Posterior vena cava (tissue), 2 donors: Measurements from ENCODE around the gene PNPLA1. TPM values are rescaled to one million over a fixed set of nuclear protein-coding genes. Genes with fewer than 3 reads are reported as not detected.
A peak's percentile ranks its signal among the peaks of the same experiment; 100 is the strongest.

Experiments used
- DNase-seq: peaks from one replicate; pipeline ENCODE4 v3.0.0-alpha.2; 2020; ENCODE audit warnings: low spot score
- intact Hi-C, 2 donors: fragments of 100-400 bp; cut with DNase I; formaldehyde crosslinking; loops; one replicate each; pipeline versions ENCODE4 v1.14.1 to v1.14.2; 2022 to 2023
- total RNA-seq, 2 donors: library from RNA; stranded (reverse); fragmentation: NEBNext Ultra II Directional; extraction: Animal tissue kit (Norgen Biotek cat#: 25700); gene quantifications; one replicate each; pipeline ENCODE4 v1.2.1, GENCODE V29; 2021
- donor health status: DM: yes; HTN: yes; CAD: no.
- donor health status: DM: yes; HTN: yes; CAD: no.

Gene PNPLA1
- total RNA-seq, 2 donors from 2014 or later, result 0.14 to 0.19 TPM

DNA sequence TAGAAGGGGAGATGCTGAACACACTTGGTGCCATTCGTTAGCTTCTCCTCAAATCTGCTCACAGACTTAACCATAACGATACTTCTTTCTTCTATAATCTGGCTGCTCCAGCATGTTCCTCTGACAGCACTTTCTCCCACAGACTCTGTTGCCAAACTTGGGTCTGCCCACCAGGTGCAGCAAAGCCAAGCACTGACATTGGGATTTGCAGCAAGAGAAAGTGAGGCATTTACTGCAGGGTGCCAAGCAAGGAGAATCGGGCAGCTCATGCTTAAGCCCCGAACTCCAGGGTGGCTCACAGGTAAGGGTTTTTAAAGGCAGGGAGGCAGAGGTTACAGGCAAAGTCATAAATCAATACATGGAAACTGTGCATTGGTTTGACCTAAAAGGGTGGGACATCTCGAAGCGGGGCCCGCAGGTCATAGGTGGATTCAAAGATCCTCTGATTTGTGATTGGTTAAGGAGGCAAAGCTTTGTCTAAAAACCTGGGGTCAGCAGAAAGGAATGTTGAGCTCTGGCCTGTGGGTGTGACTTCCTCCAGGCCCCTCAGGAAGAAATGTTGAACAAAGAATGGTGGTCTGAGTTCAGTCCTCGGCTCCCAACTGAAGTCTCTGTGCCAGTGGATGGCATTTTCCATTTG is 25.1 kb upstream of the PNPLA1 start:
- intact Hi-C loops, result no loop called here
- DNase-seq, result peak; percentile 67

DNA sequence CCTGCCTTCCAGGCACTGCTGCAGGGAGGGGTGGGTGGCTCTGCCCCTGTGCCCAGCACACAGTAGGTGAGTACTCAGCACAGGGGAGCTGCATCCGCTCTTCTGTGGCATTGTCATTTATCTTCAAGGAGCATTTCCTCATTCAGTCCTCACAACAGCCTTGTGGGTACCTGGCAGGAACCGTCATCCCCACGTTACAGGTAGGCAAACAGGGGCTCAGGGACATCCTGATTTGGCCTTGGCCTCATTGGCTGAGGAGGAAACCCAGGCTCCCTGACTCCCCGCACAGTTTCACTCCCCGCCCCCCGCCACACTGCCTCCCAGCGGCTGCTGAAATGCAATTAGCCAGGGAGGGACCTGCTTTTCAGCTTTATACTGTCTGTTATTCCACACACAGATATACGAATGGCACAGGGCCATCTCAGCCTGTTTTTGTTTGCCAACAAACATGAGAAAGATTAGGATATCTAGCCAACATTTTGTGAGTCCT is 24.2 kb upstream of the PNPLA1 start:
- DNase-seq, result peak; percentile 66
- intact Hi-C loops, result no loop called here

- peak; percentile 72 for DNase-seq
- intact Hi-C loops, result no loop called here
These were observed 23.2 kb upstream of the PNPLA1 start for GRCh38 chr6:36246506-36247268.

DNA sequence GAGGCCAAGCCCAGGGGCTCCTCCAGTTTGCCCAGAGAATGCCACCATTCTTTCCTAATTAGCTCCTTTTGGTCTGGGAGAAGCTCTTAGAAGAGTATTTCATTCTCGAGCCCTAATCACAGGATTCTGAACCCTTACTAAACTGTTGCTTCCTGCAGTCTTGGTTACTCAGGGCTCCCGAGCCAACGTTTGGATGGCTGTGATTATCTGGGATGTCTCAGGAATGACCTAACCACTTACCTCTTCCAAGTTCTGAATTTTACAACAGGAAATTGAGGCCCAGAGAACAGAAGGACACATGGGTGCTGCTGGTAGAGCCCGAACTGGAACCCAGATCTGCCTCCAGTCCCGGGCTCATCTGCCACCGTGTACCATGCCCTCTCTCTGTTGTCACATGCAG is 22.2 kb upstream of the PNPLA1 start:
- peak; percentile 70 for DNase-seq
- intact Hi-C loops, result no loop called here

GRCh38 chr6:36248980-36249379 is 20.9 kb upstream of the PNPLA1 start:
- intact Hi-C loops, result no loop called here
- DNase-seq, result peak; percentile 34

DNA sequence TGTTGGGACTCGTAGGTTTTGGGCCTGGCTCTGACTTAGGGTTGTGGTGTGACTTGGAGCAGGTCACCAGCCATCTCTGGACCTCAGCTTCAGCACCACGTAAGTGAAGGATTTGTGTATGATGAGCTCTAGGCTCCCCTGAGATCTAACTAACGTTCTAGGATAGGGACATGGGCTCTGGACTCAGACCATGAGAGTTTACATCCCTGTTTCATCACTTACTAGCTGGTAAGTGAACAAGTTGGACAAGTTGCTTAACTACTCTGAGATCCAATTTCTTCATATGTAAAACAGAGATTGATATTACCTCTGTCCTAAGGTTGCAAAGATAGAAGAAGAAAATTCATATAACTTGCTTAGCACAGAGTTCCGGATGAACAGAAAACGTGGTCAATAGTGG is 20.3 kb upstream of the PNPLA1 start:
- peak; percentile 38 for DNase-seq
- intact Hi-C loops, result no loop called here

GRCh38 chr6:36252005-36252404 is 17.9 kb upstream of the PNPLA1 start:
- DNase-seq, result peak; percentile 16
- intact Hi-C loops, result no loop called here

DNA sequence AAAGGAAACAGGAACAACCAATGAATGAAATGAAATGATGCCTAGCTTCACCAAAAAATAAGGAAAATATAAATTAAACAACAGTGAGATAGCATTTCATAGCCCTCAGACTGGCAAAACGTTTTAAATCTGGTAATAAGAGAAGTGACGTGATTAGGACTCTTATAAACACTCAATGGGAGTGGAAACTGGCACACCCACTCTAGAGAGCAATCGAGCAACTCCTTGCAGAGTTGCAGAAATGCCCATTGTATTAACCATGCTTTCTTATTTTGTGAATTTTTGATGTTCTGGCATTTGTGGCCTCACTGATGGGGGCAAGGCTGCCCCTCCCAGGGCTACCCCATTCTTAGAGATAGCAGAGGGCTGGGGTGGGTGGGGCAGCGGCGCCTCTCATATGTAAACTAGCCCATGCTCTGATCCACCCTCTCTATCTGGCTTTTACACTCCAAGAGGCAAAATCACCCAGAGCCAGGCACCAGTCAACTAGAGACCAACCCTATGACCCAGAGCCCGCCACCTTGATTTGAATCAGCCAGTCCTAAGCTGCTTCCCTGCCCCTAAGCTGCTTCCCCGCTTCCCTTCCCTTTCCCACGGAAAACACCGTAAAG is 6.4 kb upstream of the PNPLA1 start:
- DNase-seq, result no peak
- intact Hi-C loops, result no loop called here

DNA sequence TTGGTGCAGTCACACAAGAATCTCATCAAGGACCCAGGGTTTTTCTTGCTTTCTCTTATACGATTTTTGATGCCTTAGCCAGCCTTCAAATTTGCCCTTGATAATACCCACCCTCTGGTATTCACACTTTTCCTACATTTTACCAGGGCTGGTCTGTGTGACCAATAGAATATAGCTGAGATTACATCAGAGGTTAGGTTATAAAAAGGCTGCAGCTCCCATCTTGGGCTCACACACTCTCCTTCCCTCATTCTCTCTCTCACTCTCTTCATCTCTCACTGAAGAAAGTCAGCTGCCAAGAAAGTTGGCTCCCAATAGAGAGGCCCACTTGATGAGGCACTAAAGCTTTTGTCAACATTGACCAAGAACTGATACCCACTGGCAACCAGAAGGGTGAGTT is 4.1 kb upstream of the PNPLA1 start:
- intact Hi-C loops, result no loop called here
- no peak for DNase-seq

DNA sequence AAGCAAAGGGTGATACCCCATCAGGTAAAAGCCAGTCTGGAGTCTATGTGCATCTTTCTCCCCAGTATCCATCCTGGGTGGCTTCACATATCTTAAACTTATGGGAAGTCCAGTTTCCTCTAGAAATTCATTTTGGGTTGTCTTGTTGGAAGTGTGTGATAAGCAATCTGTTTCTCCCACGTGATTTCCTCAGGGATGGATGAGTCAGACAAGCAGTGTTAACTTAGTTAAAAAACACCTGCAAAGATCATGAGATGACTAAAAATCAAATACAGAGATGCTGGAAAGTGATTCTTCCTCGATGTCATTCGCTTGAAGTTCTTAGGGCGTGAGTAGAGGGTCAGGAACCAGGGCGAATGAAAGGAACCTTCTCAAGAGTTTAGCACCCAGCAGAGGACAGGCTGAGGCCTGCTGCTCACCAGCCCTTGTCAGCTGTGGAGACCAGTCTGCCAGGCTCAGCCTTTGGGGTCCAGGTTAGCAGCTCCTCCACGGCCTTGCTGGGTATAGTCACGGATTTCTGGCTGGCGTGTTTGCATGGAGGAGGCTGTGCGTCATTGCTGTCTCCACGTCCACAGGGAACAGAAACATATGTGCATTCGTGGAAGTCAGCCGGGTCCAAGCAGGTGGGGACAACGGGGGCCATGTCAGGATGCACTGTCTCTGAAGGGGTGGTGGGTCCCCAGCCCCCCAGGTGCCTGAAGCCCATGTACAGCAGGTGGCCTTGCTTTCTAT is 2.8 kb upstream of the PNPLA1 start:
- intact Hi-C loops, result no loop called here
- DNase-seq, result no peak

GRCh38 chr6:36267731-36268477 is 2.0 kb upstream of the PNPLA1 start:
- intact Hi-C loops, result no loop called here

DNA sequence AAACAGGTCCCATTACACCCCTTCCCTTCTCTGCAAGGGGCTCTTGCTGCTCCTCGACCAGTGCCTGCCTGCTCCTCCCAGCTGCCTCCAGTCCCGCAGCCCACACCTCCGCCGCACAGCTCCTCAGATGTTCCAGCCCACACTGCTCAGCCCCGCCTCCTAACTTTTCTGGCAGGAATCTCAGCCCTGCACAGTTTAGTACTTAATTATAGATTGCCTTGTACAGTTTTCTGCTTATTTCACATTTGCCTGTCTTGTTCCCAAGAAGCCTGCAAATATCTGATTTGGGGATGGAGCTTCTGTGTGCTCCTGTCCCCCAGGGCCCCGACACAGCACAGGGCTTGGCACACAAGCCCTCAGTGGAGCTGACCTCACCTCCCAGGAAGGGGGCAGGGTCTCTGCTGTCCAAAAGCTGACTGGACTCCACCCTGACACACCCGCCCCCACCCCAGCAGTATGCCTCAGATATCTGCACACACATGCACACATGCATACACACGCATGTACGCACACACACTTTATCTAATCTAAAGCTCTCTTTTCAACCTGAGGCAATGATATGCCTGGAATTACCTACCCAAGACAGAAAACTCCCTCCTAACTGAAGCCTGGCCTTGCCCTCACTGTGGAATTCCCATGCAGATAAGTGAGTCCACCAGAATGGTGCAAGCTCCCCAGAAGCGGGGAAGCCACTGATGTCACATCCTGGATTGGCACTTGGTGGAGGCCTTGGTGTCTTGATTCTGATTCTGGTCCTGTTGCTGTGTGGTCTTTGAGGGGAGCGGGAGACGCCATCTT is 1.2 kb upstream of the PNPLA1 start:
- peak; percentile 68 for DNase-seq

More at GRCh38 chr6:36267731-36268477, 2.0 kb upstream of the PNPLA1 start:
- DNase-seq, result peak; percentile 58

DNA sequence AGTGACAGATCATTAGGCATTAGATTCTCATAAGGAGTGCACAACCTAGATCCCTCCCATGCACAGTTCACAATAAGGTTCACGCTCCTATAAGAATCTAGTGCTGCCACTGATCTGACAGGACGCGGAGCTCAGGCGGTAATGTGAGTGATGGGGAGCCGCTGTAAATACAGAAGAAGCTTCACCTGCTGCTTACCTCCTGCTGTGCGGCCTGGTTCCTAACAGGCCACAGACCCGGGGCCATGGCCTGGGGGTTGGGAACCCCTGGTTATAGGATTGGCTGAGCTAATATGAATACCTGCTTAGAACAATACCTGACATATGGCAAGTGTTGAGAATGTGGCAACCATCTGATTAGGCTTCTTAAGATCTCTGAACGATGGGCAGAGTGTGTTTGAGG is 2.4 kb downstream of the PNPLA1 start:
- DNase-seq, result no peak
- intact Hi-C loops, result no loop called here

More for the DNA sequence above, 1.2 kb upstream of the PNPLA1 start:
- intact Hi-C loops, result no loop called here

GRCh38 chr6:36273067-36273466 is 3.2 kb downstream of the PNPLA1 start:
- DNase-seq, result no peak
- intact Hi-C loops, result no loop called here

DNA sequence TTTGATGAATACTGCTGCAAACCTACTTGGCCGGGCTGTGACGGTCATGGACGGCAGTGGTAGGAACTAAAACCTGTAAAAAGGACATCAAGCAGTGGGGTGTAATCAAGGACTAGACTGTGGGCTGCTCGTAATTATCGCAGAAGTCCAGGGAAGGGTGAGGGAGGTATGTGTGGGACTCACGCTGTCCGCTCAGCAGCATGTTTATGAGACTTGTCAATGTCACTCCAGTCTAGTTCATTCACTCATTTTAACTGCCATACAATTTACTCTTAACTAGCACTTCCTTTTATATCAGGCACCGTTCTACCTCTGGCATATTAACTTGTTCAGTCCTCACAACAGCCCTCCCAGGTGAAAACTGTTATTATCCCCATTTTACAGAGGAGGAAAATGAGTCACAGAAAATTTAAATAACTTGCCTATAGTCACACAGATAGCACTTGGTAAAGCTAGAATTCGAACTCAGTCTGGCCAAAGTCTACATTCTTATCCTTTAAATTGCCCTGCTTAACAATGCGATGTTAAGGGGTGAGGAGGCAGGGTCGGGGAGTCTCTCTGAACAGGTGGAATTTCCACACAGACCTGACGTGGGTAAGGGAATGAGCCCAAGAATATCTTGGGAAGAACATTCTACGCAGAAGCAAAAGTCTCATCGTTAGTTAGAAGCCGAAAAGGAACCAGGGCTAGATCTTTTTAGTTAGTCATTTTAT is 4.1 kb downstream of the PNPLA1 start:
- DNase-seq, result no peak
- intact Hi-C loops, result no loop called here

DNA sequence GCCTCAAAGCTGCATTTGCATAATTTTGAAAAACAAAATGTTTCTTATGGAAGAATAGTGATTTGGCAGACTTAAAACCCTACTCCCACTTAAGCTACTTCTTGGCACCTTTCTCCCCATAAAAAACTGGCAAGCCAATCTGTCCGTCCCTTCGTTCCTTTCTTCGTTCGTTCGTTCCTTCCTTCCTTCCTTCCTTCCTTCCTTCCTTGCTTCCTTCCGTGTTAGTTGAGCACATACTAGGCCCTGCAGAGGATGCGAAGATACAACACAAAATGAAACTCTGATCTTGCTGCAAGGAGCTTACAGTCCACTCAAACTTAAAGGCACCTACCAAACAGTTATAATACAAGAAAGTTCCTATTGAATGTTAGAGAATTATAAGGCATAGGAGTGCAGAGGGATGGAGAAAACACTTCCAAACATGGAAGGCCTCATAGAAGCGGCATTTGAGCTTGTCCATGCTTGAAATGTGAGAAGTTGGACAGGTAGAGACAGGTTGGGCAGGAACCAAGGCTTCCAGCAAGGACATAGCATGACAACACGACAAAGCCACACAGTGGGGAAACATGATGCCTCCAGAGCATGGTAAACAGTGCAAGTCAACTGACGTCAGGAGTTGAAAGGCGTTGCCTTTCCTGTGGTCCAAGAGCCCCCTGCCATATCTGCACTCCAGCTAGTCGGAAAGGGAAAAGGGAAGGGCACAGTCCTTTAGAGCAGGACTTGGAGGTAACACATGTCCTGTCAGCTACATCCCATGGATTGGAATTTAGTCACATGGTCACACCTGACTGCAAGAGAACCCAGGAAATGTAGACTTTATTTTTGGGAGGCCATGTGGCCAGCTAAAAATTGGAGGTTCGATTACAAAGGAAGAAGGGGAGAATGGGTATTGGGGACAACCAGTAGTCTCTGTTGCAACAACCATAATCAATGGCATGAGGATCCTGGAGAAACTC is 7.0 kb downstream of the PNPLA1 start:
- DNase-seq, result no peak
- intact Hi-C loops, result no loop called here
